Activated CD4-positive, CD25-positive, alpha-beta regulatory T cell treated with anti-CD3 and anti-CD28 coated beads, Interleukin-2, amount 50 U/mL, for 16 hours (primary cell): ENCODE measurements around the gene VN1R5.
"Not testable (repeated sequence)": the region's sequence is repeated elsewhere in the genome, so short reads cannot be mapped to it uniquely, and the experiment has no call there.

Experiments
- DNase-seq: peaks from one replicate; pipeline ENCODE4 v3.0.0-alpha.2; 2020; ENCODE audit warnings: low read depth, low spot score

The VN1R5 gene

DNA sequence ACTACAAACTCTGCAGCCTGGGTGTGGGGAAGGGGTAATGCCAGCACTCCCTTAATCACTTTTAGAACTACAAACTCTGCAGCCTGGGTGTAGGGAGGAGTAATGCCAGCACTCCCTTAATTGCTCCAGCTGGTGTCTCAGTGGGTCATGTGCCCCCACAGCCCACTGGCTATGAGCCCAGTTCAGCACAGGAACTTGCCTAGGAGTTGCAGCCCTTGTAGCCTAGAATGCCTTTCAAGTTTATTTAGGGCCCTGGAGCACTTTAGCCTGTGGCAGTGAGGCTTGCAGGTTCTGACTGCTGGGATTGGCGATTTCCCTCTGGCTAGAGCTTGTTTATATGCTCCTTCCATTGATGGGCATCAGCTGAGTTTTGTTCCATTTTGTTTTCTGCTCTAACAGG, 17.1 kb downstream of the VN1R5 start:
- DNase-seq = no peak

DNA sequence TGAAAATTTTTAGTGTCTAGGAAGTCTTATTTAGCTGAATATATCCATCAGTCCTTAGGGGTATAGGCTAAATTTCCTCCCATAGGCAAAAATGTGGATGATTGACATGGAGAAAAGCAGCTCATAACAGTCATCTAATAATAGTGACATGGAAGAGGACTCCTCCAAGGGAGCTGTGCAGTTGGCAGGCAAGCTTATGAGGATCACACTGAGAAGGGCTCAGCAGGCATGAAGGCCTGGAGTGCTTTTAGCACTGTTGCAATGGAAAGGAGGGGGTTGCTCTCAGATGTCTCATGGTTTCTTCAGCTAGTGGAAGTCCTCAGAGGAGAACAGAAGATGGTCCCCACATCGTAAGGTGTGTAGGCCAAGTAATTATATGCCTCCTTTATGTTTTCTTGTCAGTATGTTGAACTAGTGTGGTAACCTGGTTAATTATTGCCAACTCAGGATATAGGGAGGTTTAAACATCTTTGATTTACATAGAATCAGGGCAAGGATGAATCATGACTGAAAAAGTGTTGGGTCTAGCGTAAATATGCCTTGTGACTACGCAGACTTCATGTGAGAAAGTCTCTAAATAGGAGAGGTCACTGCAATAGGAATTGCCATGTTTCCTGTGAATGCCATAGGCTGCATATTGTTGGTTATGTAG, 18.9 kb downstream of the VN1R5 start:
- DNase-seq = no peak

DNA sequence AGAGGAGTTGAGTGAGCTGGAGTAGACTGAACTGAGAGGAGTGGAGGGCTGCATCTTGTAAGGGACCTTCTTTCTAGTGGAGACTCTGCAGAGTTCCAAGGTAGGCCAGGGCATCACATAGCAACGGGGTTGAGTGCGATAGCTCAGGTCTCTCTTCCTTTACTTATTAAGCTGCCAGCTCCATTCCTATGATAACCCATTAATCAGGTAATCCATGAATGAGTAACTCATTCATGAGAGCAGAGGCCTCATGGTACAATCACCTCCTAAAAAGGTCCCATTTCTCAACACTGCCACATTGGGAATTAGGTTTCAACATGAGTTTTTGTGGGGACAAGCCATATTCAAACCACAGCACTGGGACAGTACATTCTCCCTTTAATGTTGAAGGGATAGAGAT, 21.3 kb downstream of the VN1R5 start:
- no peak for DNase-seq

DNA sequence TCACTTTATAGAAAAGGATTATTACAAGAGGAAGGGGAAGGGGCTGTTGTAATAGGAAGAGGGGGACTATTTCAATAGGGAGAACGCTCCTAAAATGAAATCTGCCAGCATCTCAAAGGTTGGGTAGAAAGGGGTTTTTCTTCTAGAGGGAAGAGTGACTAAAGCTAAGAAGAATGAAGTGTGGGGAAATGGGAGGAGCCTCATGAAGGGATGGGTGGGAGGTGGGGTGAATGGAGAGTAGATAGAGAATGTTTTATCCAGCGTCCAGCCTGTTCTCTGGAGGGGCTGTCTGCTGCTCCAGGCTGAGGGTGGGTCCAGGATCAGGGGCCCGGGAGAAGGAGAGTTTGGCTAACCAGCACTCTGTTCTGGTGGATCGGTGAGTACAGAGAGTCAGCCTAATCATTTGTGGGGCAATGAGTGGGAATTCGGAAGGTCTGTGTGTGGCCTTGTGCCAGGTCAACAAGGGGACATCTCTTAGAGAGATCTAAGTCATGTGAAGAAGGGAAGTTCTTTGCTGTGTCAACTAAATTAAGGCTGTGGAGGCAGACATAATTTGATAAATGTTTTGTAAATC, 25.2 kb downstream of the VN1R5 start:
- no peak for DNase-seq

DNA sequence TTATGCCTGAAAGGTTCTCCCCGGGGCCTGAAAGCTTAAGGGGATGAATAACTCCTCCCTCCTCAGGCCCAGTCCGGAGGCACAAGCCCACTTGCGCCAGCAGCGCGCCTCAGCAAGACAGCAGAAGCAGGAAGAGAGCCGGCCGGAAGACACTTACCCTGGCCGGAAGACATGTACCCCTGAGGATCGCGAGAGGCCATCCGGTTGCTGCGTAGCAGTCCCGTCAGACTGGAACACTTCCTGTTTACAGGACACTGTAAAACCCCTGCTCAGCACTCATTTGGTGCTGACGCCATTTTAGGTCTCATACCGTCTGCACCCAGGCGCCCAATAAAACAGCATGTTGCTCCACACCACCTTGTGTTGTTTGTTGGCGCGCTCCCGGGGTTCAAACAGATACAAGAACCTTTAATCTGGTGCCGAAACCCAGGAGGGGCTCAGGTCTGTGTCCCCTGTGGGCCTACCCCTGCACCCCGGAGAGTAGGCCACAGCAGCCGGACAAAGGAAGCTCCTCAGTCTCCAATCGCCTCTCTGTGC, 30.3 kb downstream of the VN1R5 start:
- no peak for DNase-seq

DNA sequence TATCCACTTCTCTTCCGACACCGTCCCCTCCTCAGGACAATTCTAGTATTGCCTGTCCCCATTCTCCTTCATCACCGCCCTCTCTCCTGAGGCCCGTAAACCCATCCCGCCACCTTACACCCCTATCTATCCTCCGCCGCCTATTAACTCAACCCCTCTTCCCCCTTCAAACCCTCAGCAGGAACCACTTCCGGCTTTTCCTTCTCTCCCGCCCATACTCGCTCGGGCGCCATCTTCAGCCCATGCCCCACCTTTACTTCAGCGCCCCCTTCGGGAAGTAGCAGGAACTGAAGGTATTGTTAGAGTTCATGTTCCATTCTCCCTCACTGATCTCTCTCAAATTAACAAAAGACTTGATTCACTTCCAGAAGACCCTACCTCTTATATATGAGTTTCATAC, 31.6 kb downstream of the VN1R5 start:
- no peak for DNase-seq

DNA sequence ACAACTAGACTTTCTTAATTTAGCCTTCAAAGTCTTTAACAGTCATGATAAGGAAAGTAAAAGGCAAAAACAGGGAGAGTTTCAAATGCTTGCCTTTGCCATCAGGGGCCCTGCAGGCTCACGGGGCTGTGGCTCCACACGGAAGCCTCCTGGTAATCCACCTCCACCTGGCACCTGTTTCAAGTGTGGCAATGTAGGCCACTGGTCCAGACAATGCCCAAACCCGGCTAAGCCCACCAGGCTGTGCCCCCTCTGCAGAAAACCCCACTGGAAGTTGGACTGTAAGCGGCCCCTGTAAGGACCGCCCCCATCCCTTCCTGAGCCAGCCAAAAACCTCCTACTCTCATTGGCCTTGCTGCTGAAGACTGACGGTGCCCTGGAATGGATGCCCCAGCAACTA, 32.5 kb downstream of the VN1R5 start:
- DNase-seq = no peak

DNA sequence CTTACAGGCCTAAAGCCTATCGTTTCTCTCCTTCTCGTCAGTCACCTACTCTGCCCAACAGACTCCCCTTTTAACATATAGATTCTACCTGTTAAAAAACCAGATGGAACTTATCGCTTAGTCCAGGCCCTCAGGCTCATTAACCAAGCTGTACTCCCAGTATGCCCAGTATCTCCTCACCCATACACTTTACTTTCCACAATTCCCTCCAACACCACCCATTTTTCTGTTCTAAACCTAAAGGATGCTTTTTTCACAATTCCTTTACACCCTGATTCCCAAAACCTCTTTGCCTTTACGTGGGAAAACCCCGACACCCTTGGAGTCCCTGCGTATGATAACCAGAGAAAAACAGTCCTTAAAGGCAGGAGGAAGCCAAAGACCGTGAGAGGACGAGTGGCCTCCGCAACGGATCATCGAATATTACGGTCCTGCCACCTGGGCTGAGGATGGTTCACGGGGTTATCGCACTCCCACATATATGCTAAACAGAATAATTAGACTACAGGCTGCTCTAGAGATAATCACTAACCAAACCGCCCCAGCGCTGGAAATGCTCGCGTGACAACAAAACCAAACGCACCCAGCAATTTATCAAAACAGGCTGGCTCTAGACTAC, 33.5 kb downstream of the VN1R5 start:
- DNase-seq = not testable (repeated sequence)

DNA sequence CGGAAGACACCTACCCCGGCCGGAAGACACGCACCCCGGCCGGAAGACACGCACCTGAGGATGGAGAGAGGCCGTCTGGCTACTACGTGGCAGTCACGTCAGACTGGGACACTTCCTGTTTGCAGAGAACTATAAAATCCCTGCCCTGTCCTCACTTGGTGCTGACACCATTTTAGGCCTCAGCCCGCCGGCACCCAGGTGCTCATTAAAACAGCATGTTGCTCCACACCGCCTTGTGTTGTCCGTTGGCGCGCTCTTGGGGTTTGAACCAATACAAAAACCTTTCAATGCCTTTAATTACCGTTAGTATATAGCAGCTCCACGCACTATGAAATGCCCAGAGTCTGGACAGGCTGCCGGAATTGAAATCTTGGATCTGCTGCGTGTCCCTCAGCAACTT, 34.7 kb downstream of the VN1R5 start:
- no peak for DNase-seq

DNA sequence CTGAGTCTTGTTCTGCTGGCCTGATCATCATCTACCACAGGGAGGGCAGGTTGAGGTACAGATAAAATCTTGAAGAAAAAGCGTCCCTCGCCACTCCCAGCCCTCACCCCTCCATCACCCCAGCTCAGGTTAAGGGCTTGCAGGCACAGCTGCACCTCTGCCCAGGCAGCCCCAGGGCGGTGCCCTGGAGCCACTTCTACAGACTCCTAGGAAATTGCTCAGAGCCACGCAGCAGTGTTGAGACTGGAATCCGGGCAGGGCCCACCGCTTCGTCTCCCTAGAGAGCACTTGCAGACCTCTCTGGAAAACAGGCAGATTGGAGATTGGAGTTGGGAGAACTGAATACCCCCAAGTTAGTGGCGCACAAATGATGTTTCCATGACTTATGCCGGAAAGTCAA, 35.3 kb downstream of the VN1R5 start:
- DNase-seq = no peak

DNA sequence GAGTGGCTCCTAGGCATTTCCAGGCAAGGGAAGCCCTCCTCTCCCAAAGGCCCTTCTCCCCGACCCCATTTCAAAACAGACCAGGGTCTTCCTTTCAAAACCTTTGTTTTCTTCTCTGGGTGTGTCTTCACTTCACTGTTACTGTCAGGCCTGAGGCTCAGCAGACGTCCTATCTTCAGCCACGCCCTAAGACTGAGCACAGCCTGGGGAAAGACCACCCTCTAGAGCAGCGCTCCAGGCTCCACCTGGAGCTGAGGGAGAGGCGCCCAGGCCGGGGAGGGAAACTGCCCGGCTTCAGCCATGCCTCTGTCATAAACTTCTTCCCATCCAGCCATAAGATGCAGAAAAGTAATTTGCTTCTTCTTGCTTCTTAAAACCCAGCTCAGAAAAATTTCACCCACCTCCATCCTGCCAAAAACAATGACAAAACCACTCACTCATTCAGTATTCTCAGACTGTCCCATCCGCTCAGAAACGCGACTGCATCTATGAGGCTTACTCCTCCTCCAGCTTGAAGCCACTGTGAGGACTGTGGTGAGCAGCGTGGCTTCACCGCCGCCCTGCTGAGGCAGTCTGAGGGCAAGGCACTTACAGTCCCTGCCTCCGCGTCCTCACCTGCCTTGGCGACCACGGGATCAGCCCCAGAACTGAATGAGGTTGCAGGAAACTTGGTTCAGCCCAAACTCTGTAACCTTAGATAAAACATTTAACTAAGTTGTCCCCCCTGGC, 36.1 kb downstream of the VN1R5 start:
- DNase-seq = no peak

DNA sequence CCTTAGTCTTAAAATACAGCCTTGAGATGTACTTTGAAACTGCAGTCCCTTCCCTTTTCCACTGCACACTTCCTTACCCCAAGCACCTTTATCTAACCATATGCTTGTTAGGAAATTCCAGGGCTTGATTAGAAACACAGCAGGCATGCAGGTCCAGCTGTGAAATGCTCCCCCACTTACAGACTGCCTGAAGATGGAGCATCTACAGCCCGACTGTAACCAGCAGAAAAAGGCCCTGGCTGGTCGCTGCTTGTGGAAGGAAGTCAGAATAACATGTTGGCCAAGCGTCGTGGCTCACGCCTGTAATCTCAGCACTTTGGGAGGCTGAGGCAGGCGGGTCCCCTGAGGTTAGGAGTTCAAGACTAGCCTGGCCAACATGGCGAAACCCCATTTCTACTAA, 37.2 kb downstream of the VN1R5 start:
- no peak for DNase-seq

DNA sequence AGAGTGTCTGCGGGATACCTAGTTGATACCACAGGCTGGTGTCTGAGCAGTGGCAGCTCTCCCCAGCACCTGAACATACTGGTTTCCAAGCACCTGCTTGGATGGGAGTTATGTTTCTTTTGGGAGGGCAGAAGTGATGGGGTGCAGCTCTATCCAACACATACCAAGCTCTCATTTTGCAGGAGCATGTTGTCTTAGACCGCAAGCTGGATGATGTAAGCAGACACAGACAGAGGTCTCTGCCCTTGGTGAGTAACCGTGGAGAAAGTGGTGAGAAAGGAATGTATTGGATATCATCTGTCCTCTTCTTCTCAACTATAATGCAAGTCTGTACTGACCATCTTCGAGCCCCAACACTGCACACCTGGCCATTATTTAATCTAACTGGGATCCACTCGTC, 38.4 kb downstream of the VN1R5 start:
- no peak for DNase-seq

DNA sequence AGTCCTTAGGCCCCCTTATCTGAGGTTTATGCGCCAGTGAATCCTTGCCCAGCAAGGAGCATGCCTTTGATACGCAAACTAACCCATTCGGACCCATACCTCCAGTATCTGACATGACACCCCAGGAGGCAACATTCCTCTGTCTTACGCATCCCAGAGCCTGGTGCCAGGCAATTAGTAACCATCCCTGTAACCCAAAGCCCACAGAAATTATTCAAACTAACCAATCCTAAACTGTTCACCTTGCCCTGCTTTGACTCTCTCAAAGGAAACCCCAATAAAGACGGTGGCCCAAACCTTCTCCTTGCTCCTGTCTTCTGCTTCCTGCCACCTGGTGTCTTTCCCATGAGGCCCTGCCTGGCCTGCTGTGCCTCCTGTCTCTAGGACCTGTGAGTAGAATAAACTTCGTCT, 39.4 kb downstream of the VN1R5 start:
- DNase-seq = no peak

DNA sequence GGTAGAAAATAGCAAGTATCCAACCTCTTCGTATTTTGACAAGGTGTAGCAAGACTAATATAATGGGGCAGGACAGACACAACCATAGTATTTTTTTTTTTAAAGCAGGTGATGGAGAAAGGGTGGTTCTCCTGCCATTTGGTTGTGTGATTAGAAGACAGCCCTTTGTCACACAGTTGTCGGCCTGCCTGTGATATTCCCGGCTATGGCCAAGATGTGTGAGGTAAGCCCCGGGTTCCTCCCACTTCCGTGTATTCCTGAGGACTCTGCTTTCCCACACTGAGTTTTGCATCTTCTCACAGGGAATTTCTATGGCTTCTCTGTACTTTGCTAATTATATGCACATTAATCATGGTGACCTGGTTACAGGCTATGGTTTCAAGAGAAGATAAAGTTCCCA, 39.9 kb downstream of the VN1R5 start:
- DNase-seq = no peak

DNA sequence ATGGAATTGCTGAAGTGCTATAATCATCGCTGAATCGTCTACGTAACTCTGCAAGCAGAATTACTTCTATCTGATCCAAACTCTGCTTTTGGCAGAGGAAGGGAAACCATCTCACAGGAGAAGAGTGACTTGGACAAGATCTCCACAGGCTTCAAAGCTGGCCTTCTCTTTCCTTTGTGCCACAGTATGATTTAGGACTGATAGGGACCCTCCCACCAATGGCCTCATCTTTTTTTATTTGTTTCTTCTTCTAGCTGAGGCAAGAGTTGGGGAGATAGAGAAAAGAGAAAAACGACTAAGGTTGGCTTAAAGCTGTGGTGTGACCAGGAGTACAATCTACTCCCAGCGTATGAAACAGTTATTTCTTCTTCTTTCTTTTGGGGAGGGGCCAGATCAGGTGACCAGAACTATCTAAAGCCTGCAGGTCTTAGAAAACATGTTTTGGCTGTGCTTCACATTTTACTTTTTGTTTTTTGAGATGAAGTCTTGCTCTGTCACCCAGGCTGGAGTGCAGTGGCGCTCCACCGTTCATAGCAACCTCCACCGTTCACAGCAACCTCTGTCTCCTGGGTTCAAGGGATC, 40.8 kb downstream of the VN1R5 start:
- no peak for DNase-seq

DNA sequence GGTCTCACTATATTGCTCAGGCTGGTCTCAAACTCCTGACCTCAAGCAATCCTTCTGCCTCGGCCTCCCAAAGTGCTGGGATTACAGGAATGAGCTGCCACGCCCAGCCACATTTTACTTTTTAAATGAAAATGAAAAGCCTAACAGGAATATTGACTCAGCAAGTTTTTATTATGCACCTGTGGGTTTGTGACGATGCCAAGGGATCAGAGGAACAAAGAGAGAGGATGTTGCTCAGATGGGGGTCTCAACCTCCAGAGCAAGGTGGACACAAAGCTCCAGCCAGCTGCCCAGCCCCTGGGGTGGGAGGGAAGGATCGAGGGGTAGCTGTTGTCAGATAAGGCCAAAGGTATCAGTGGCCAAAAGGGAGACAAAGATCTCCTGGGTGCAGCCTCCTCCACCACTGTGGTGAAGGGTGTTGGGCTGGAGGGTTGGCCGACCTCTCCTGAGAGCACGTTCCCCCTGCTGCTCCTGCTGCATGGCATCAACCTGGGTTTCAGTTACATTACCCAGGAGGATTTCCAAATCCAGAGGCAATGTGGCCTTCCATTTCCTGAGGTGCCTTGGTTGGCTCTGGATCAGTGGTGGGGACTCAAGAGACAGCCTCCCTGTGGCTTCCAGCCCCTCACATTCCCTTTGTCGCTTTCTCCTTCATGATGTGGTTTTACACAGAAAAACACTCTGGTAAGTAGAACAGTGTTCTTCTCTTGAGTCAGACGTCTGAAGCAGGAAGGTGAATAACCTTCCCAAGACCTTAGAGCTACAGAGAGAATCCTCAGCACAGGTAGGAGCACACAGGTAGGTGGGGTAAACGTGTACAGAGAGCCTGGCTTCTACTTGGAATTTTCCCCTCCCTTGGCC, 41.6 kb downstream of the VN1R5 start:
- DNase-seq = no peak

DNA sequence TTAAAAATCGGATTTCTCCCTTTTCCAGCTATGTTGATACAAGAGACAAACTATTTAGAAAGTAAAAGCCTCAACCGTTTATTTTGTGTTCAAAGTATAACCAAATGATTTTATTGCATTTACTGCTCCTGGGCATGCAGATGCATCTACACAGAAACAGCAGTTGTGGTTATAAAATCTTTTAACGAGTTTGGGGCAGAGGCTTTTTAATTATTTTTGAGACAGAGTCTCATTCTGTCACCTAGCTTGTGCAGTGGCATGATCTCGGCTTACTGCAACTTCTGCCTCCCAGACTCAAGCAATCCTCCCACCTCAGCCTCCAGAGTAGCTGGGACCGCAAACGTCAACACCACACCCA, 42.2 kb downstream of the VN1R5 start:
- DNase-seq = no peak

DNA sequence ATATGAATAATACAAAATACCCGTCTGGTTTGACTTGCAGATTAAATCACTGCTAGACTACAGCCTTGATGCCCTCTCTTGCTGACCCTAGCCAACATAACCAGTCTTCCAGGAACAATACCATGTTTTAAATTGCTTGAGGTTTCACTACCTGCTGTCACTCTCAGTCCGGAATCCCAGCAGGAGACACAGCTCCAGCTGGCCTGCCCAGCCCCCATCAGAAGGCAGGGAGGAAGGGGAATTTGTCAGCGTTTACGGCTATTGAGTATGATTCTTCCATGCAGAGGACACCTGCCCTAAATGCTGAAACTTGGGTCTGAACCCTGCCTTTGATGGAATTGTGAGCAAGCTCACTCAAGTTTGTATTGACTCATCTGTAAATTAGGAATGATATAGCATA, 42.8 kb downstream of the VN1R5 start:
- no peak for DNase-seq

DNA sequence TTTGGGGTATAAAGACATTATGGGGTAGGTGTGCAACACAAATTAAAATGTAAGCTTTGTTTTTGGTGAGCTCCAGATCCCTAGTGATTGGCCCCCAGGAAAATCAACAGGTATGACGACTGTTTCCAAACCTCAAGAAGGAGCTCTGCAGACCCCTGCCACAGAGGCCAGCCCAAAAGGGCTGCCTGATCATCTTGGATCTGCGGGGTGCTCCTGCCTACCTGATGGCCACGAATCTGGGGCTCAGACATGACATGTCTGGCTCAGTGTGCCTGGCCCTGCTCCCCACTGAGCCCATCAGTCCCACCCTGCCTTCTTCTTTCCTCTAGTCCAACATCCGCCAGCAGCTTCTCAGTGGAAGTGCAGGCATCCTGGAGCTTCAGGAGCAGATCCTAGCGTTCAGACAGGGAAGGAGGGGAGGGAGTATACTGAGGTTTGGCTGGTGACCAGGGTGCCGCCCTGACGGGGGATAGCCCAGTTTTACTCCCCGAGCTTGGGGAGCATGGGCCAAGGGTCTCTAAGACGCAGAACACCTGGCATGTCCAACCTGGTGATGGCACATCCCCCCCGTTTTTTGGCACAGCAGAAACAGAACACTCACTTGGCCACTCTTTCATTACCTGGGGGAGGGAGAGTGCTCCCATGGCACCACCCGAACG, 44.0 kb downstream of the VN1R5 start:
- no peak for DNase-seq
